ENCODE results near the gene EDN3. TPM values are rescaled to one million over a fixed set of nuclear protein-coding genes. Genes with fewer than 3 reads are reported as not detected.

The EDN3 gene
- total RNA-seq, 2 donors from 2014 or later = not detected

GRCh38 chr20:59320426-59320825 is 20.0 kb downstream of the EDN3 start:
- DNase-seq (ENCODE audit: low spot score) (peak; percentile 20), ATAC-seq (no peak)
- H3K36me3 Mint-ChIP-seq = no peaks in the 10 kb centered on the region
- H3K27me3 Mint-ChIP-seq = peaks cover 0 to 8% of the 10 kb centered on the region in 2 donors
- H3K4me3 Mint-ChIP-seq = no peak overlapping the region
- H3K9me3 Mint-ChIP-seq = no peaks in the 10 kb centered on the region
- no peaks in the 10 kb centered on the region for H3K4me1 Mint-ChIP-seq (ENCODE audit: low read depth in 2 of 2)
- no peak overlapping the region for H3K27ac Mint-ChIP-seq

GRCh38 chr20:59320854-59321647 is 20.6 kb downstream of the EDN3 start:
- peak; percentile 18 to 43 for ATAC-seq
- H3K4me1 Mint-ChIP-seq (ENCODE audit: low read depth in 2 of 2) = no peaks in the 10 kb centered on the region
- no peaks in the 10 kb centered on the region for H3K36me3 Mint-ChIP-seq
- peak; percentile 26 for DNase-seq (ENCODE audit: low spot score)
- no peak overlapping the region for H3K4me3 Mint-ChIP-seq
- H3K27me3 Mint-ChIP-seq = peaks cover 6 to 10% of the 10 kb centered on the region in 2 donors
- H3K9me3 Mint-ChIP-seq = no peaks in the 10 kb centered on the region
- no peak overlapping the region for H3K27ac Mint-ChIP-seq

GRCh38 chr20:59322081-59322480 is 21.7 kb downstream of the EDN3 start:
- Mint-ChIP-seq H3K27ac (no peak overlapping the region), H3K36me3 (no peaks in the 10 kb centered on the region), H3K9me3 (no peaks in the 10 kb centered on the region), H3K4me1 (ENCODE audit: low read depth in 2 of 2) (no peaks in the 10 kb centered on the region), H3K4me3 (no peak overlapping the region), H3K27me3 (peaks cover 7 to 12% of the 10 kb centered on the region in 2 donors)
- ATAC-seq (no peak), DNase-seq (ENCODE audit: low spot score) (no peak)

GRCh38 chr20:59322585-59323454 is 22.4 kb downstream of the EDN3 start:
- Mint-ChIP-seq H3K9me3 (no peaks in the 10 kb centered on the region), H3K4me1 (ENCODE audit: low read depth in 2 of 2) (no peaks in the 10 kb centered on the region), H3K27me3 (peaks cover 7 to 12% of the 10 kb centered on the region in 2 donors), H3K36me3 (no peaks in the 10 kb centered on the region), H3K4me3 (no peak overlapping the region), H3K27ac (no peak overlapping the region)
- DNase-seq (ENCODE audit: low spot score) = peak; percentile 26
- ATAC-seq = no peak

- ATAC-seq = no peak
- Mint-ChIP-seq H3K4me1 (ENCODE audit: low read depth in 2 of 2) (no peaks in the 10 kb centered on the region), H3K36me3 (no peaks in the 10 kb centered on the region), H3K27ac (no peak overlapping the region), H3K27me3 (peaks cover 8 to 15% of the 10 kb centered on the region in 2 donors), H3K4me3 (no peak overlapping the region), H3K9me3 (no peaks in the 10 kb centered on the region)
- no peak for DNase-seq (ENCODE audit: low spot score)
Measured at GRCh38 chr20:59323731-59324130, 23.3 kb downstream of the EDN3 start.

GRCh38 chr20:59324521-59325141 is 24.2 kb downstream of the EDN3 start:
- Mint-ChIP-seq H3K4me1 (ENCODE audit: low read depth in 2 of 2) (no peaks in the 10 kb centered on the region), H3K9me3 (no peaks in the 10 kb centered on the region), H3K4me3 (no peak overlapping the region), H3K27me3 (peaks cover 14 to 15% of the 10 kb centered on the region in 2 donors), H3K36me3 (no peaks in the 10 kb centered on the region), H3K27ac (no peak overlapping the region)
- DNase-seq (ENCODE audit: low spot score) (no peak), ATAC-seq (no peak)

GRCh38 chr20:59325142-59325523 is 24.7 kb downstream of the EDN3 start:
- H3K27me3 Mint-ChIP-seq = peaks cover 14 to 15% of the 10 kb centered on the region in 2 donors
- no peak for ATAC-seq
- H3K27ac Mint-ChIP-seq = no peak overlapping the region
- H3K4me1 Mint-ChIP-seq (ENCODE audit: low read depth in 2 of 2) = no peaks in the 10 kb centered on the region
- no peaks in the 10 kb centered on the region for H3K9me3 Mint-ChIP-seq
- no peak for DNase-seq (ENCODE audit: low spot score)
- H3K36me3 Mint-ChIP-seq = no peaks in the 10 kb centered on the region
- no peak overlapping the region for H3K4me3 Mint-ChIP-seq

GRCh38 chr20:59326188-59326587 is 25.8 kb downstream of the EDN3 start:
- ATAC-seq = no peak
- Mint-ChIP-seq H3K27me3 (peaks cover 15 to 16% of the 10 kb centered on the region in 2 donors), H3K27ac (no peak overlapping the region), H3K4me1 (ENCODE audit: low read depth in 2 of 2) (no peaks in the 10 kb centered on the region), H3K4me3 (no peak overlapping the region), H3K9me3 (no peaks in the 10 kb centered on the region), H3K36me3 (no peaks in the 10 kb centered on the region)
- peak; percentile 0 for DNase-seq (ENCODE audit: low spot score)

- no peak overlapping the region for H3K4me3 Mint-ChIP-seq
- DNase-seq (ENCODE audit: low spot score) (no peak), ATAC-seq (no peak)
- H3K4me1 Mint-ChIP-seq (ENCODE audit: low read depth in 2 of 2) = no peaks in the 10 kb centered on the region
- H3K36me3 Mint-ChIP-seq = no peaks in the 10 kb centered on the region
- H3K27ac Mint-ChIP-seq = no peak overlapping the region
- peaks cover 14 to 25% of the 10 kb centered on the region in 2 donors for H3K27me3 Mint-ChIP-seq
- H3K9me3 Mint-ChIP-seq = no peaks in the 10 kb centered on the region
Measured at GRCh38 chr20:59328071-59328470, 27.7 kb downstream of the EDN3 start.

GRCh38 chr20:59331721-59332329 is 31.4 kb downstream of the EDN3 start:
- Mint-ChIP-seq H3K4me1 (ENCODE audit: low read depth in 2 of 2) (no peaks in the 10 kb centered on the region), H3K36me3 (no peaks in the 10 kb centered on the region), H3K4me3 (no peak overlapping the region), H3K27ac (no peak overlapping the region), H3K27me3 (peaks cover 7 to 18% of the 10 kb centered on the region in 2 donors), H3K9me3 (no peaks in the 10 kb centered on the region)
- DNase-seq (ENCODE audit: low spot score) (no peak), ATAC-seq (no peak)

GRCh38 chr20:59333260-59333845 is 32.9 kb downstream of the EDN3 start:
- Mint-ChIP-seq H3K27ac (no peak overlapping the region), H3K4me1 (ENCODE audit: low read depth in 2 of 2) (no peaks in the 10 kb centered on the region), H3K9me3 (no peaks in the 10 kb centered on the region), H3K27me3 (peaks cover 2 to 18% of the 10 kb centered on the region in 2 donors), H3K4me3 (no peak overlapping the region), H3K36me3 (no peaks in the 10 kb centered on the region)
- DNase-seq (ENCODE audit: low spot score) (no peak), ATAC-seq (no peak)

GRCh38 chr20:59333951-59334350 is 33.5 kb downstream of the EDN3 start:
- Mint-ChIP-seq H3K36me3 (no peaks in the 10 kb centered on the region), H3K9me3 (no peaks in the 10 kb centered on the region), H3K4me1 (ENCODE audit: low read depth in 2 of 2) (no peaks in the 10 kb centered on the region), H3K27me3 (peaks cover 2 to 15% of the 10 kb centered on the region in 2 donors), H3K27ac (no peak overlapping the region), H3K4me3 (no peak overlapping the region)
- no peak for DNase-seq (ENCODE audit: low spot score)
- no peak for ATAC-seq

- Mint-ChIP-seq H3K4me3 (no peak overlapping the region), H3K9me3 (no peaks in the 10 kb centered on the region), H3K27me3 (peaks cover 2 to 11% of the 10 kb centered on the region in 2 donors), H3K27ac (no peak overlapping the region), H3K36me3 (no peaks in the 10 kb centered on the region), H3K4me1 (ENCODE audit: low read depth in 2 of 2) (no peaks in the 10 kb centered on the region)
- no peak for ATAC-seq
- DNase-seq (ENCODE audit: low spot score) = no peak
Measured at GRCh38 chr20:59334651-59335300, 34.4 kb downstream of the EDN3 start.
